HEK293T (cell line): ENCODE measurements around the gene OR52B4.

Experiments
- ARNT ChIP-seq: fragments of 450-650 bp; IDR thresholded peaks from 2 replicates; pipeline ENCODE4 v1.6.1; 2017; ENCODE audit warnings: mild to moderate bottlenecking
- BHLHE40 ChIP-seq: fragments of 450-650 bp; IDR thresholded peaks from 2 replicates; pipeline ENCODE4 v1.6.1; 2016; ENCODE audit warnings: mild to moderate bottlenecking, moderate library complexity, borderline replicate concordance
- ELF4 ChIP-seq: fragments of 450-650 bp; IDR thresholded peaks from 2 replicates; pipeline ENCODE4 v1.6.1; 2017; ENCODE audit warnings: antibody characterized with exemption
- FOXA1 ChIP-seq: fragments of 450-650 bp; IDR thresholded peaks from 2 replicates; pipeline ENCODE4 v1.6.1; 2016; ENCODE audit warnings: mild to moderate bottlenecking
- NFRKB ChIP-seq: fragments of 450-650 bp; IDR thresholded peaks from 2 replicates; pipeline ENCODE4 v1.6.1; 2016; ENCODE audit warnings: mild to moderate bottlenecking, moderate library complexity
- SP1 ChIP-seq: fragments of 450-650 bp; IDR thresholded peaks from 2 replicates; pipeline ENCODE4 v1.6.1; 2017
- SUZ12 ChIP-seq: fragments of 450-650 bp; IDR thresholded peaks from 2 replicates; pipeline ENCODE4 v1.6.1; 2016; ENCODE audit warnings: mild to moderate bottlenecking
- TARDBP ChIP-seq: fragments of 450-650 bp; IDR thresholded peaks from 2 replicates; pipeline ENCODE4 v1.6.1; 2016
- ZNF384 ChIP-seq: fragments of 450-650 bp; IDR thresholded peaks from 2 replicates; pipeline ENCODE4 v1.6.1; 2016

GRCh38 chr11:4416306-4416705, 48.1 kb upstream of the OR52B4 start:
- TF ChIP-seq ZNF384 (no peak), SP1 (no peak), ELF4 (no peak), BHLHE40 (no peak), TARDBP (no peak), FOXA1 (no peak), NFRKB (no peak), ARNT (no peak), SUZ12 (no peak)
